A549 (cell line): Measurements from ENCODE around the gene EMP3.

Experiments
- CTCF ChIP-seq: fragments of >200 bp; sonication (Bioruptor Twin); formaldehyde crosslinking; IDR thresholded peaks from 3 replicates; pipeline ENCODE4 v1.5.1; 2016
- EP300 ChIP-seq, 2 experiments: fragments of >200 bp; sonication (Bioruptor Twin); formaldehyde crosslinking; IDR thresholded peaks; 2 replicates in 1 of 2; 3 replicates in 1 of 2; pipeline ENCODE4 v1.6.1; 2016 to 2017
- MAZ ChIP-seq: fragments of 150-350 bp; IDR thresholded peaks from 2 replicates; pipeline ENCODE4 v1.6.1; 2014; ENCODE audit warnings: antibody characterized with exemption, low read depth, low read length, borderline replicate concordance
- RCOR1 ChIP-seq: fragments of 150-350 bp; IDR thresholded peaks from 2 replicates; pipeline ENCODE4 v1.6.1; 2014; ENCODE audit warnings: antibody characterized with exemption, low read length, low read depth
- RFX5 ChIP-seq: fragments of 450-650 bp; IDR thresholded peaks from 2 replicates; pipeline ENCODE4 v1.7.1; 2014; ENCODE audit warnings: antibody characterized with exemption, mild to moderate bottlenecking, moderate library complexity
- TF ChIP-seq, protein P1 (sequence below): fragments of 250-450 bp; sonication (Bioruptor Pico); IDR thresholded peaks from 2 replicates; pipeline ENCODE4 v1.5.0; 2021; ENCODE audit warnings: mild to moderate bottlenecking, moderate library complexity, borderline replicate concordance

GRCh38 chr19:48368936-48369335, 43.6 kb downstream of the EMP3 start:
- TF ChIP-seq RFX5: no peak
- TF ChIP-seq MAZ: no peak
- no peak for TF ChIP-seq CTCF
- TF ChIP-seq EP300 (IDR thresholded peaks at IDR 0.05): no peak
- TF ChIP-seq, protein P1, sequence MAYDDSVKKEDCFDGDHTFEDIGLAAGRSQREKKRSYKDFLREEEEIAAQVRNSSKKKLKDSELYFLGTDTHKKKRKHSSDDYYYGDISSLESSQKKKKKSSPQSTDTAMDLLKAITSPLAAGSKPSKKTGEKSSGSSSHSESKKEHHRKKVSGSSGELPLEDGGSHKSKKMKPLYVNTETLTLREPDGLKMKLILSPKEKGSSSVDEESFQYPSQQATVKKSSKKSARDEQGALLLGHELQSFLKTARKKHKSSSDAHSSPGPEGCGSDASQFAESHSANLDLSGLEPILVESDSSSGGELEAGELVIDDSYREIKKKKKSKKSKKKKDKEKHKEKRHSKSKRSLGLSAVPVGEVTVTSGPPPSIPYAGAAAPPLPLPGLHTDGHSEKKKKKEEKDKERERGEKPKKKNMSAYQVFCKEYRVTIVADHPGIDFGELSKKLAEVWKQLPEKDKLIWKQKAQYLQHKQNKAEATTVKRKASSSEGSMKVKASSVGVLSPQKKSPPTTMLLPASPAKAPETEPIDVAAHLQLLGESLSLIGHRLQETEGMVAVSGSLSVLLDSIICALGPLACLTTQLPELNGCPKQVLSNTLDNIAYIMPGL (CRISPR knock-in tag): no peak
- no peak for TF ChIP-seq RCOR1
